PFSK-1 (cell line): ENCODE results near the gene METTL18.

Source experiments
- POLR2AphosphoS5 ChIP-seq: IDR thresholded peaks from 2 replicates; pipeline ENCODE4 v1.6.1; 2012; ENCODE audit warnings: low read depth, mild to moderate bottlenecking, control low read depth, low read length, moderate library complexity
- REST ChIP-seq, 2 experiments: IDR thresholded peaks; 2 replicates each; pipeline versions ENCODE4 v1.6.1 to v1.8.0; 2011 to 2012; ENCODE audit warnings: low read depth in 2 of 2, low read length in 2 of 2, control low read depth in 1 of 2, inconsistent platforms in 1 of 2, mild to moderate bottlenecking in 1 of 2, moderate library complexity in 1 of 2; ENCODE audit not compliant: insufficient read depth in 1 of 2
- TAF1 ChIP-seq: IDR thresholded peaks from 2 replicates; pipeline ENCODE4 v1.6.1; 2012; ENCODE audit warnings: low read length, control low read depth, borderline replicate concordance; ENCODE audit not compliant: insufficient read depth

- no peak for TF ChIP-seq TAF1
- TF ChIP-seq POLR2AphosphoS5: no peak
- TF ChIP-seq REST (IDR thresholded peaks at IDR 0.05; ENCODE audit: insufficient read depth in 1 of 2, low read depth in 2 of 2, low read length in 2 of 2): no peak
These were observed 18.3 kb downstream of the METTL18 start for GRCh38 chr1:169776440-169776839.
